ENCODE data around the gene PPP2R5E. TPM values are rescaled to one million over a fixed set of nuclear protein-coding genes. Genes with fewer than 3 reads are reported as not detected.

The PPP2R5E gene
- total and polyA plus RNA-seq, 2 donors (not counting 3 experiments of a cell fraction or from before 2014, with no cell fraction given): 4.9 to 52.5 TPM

DNA sequence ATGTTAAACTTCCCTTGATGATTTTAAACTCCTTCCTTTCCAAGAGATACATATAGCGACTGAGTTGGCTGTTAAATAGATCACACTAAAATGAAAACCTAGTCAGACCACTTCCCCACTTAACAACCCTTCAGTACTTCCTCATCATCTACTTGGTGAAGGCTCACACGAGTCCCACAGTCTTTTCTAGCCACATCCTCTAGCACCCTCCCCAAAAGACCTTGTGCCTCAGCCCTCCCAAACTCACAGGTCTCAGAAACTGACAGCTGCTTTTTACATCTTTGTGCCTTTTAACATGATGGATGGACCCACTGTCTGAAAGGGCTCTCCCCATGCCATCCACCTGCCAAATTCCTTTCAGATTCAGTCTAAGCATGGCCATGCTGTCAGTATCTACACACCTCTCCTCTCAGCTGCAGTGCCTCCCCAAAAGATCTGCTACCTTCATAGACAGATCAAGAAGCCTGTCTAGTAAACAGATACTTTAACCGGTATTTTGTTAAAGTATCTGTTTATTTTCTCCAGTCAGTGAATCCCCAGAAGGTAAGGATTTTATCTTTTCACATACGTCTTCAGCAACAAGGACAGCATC is 159.3 kb downstream of the PPP2R5E start:
- dilution Hi-C loops (cut with MboI; ENCODE audit: extremely low pct_ligation_motif_present, low sequenced_read_pairs) (no loop called here), intact Hi-C loops (cut with micrococcal nuclease) (no loop called here)
- TF ChIP-seq CTCF (IDR thresholded peaks at IDR 0.05; ENCODE audit: extremely low read depth in 1 of 2, insufficient read depth in 1 of 2, low read depth in 1 of 2, low read length in 2 of 2): no peak
- no peak for TF ChIP-seq POLR2A (IDR thresholded peaks at IDR 0.05; ENCODE audit: low read depth, low read length)
- no peak for TF ChIP-seq GATA2 (IDR thresholded peaks at IDR 0.05; ENCODE audit: insufficient read depth, insufficient read length, low read depth, low read length)
- TF ChIP-seq FOS (IDR thresholded peaks at IDR 0.05; ENCODE audit: borderline replicate concordance, insufficient read depth, low read length): no peak
- TF ChIP-seq EZH2 (IDR thresholded peaks at IDR 0.05; ENCODE audit: borderline replicate concordance, low read depth, low read length, severe bottlenecking): no peak
- TF ChIP-seq POLR2AphosphoS5 (IDR thresholded peaks at IDR 0.05; ENCODE audit: insufficient read depth, low read depth, low read length): no peak
- no peak for TF ChIP-seq MYC (IDR thresholded peaks at IDR 0.05; ENCODE audit: low read depth, low read length)
- TF ChIP-seq JUN (IDR thresholded peaks at IDR 0.05; ENCODE audit: borderline replicate concordance, insufficient read depth, insufficient read length, low read depth): no peak
- no peak for TF ChIP-seq MAX (IDR thresholded peaks at IDR 0.05; ENCODE audit: insufficient read depth, insufficient read length)
- H3K4me2 ChIP-seq (ENCODE audit: insufficient read depth, low read length): no peak overlapping the region
- no peaks in the 10 kb centered on the region for H3K9me3 ChIP-seq (replicated peaks; ENCODE audit: control insufficient read depth, insufficient read depth, low read length)
- H3K9ac ChIP-seq (replicated peaks; ENCODE audit: extremely low read depth, insufficient read depth, low read length): no peak overlapping the region
- H3K27ac ChIP-seq (ENCODE audit: insufficient read depth, low read depth, low read length): no peak overlapping the region
- no peak overlapping the region for H3K4me3 ChIP-seq (replicated peaks in 1 of 3; ENCODE audit: insufficient read depth in 1 of 3, low read depth in 1 of 3, low read length in 3 of 3)
- no peak overlapping the region for H2AFZ ChIP-seq (ENCODE audit: low read depth, low read length)
- peaks cover 9 to 16% of the 10 kb centered on the region in 2 experiments for H3K36me3 ChIP-seq (ENCODE audit: control insufficient read depth in 2 of 2, extremely low read depth in 1 of 2, insufficient read depth in 2 of 2, low read length in 2 of 2)
- no peaks in the 10 kb centered on the region for H3K4me1 ChIP-seq (ENCODE audit: control insufficient read depth, extremely low read depth, insufficient read depth, low read length)
- H3K9me1 ChIP-seq (replicated peaks; ENCODE audit: control insufficient read depth, extremely low read depth, insufficient read depth, low read length): no peaks in the 10 kb centered on the region
- DNase-seq (ENCODE audit: low read depth, low spot score) (no peak), FAIRE-seq (no peak)
- no peaks in the 10 kb centered on the region for H3K27me3 ChIP-seq (ENCODE audit: control insufficient read depth in 2 of 2, insufficient read depth in 2 of 2, low read length in 2 of 2)
- H3K79me2 ChIP-seq (ENCODE audit: control insufficient read depth, insufficient read depth, low read length): no peaks in the 10 kb centered on the region
- POLR2A ChIA-PET: no interaction called here
- H4K20me1 ChIP-seq (replicated peaks; ENCODE audit: control insufficient read depth, extremely low read depth, insufficient read depth, low read length): no peaks in the 10 kb centered on the region
- BruUV-seq (replicated peaks): no TSS peak
- CTCF ChIA-PET: interaction anchor here (2.0 kb wide), 1 partner anchor 386 kb away, joined by 5 read pairs; no protein-coding TSS in a partner anchor

Data from endothelial cell of umbilical vein (primary cell).